ACC112 (cell line): ENCODE data around the gene FAM8A1.
A peak's percentile ranks its signal among the peaks of the same experiment; 100 is the strongest.

Source experiments
- H2AFZ ChIP-seq: fragments of 200-600 bp; sonication (generic); one replicate; pipeline ENCODE4 v1.6.0; 2017; ENCODE audit warnings: antibody characterized with exemption, low read length; ENCODE audit not compliant: unreplicated experiment
- H3K27ac ChIP-seq: fragments of 200-600 bp; sonication (generic); 2 replicates; pipeline ENCODE4 v1.5.1; 2014; ENCODE audit warnings: low read depth, mild to moderate bottlenecking, antibody characterized with exemption, low read length, moderate library complexity
- H3K27me3 ChIP-seq: fragments of 200-600 bp; sonication (generic); 2 replicates; pipeline ENCODE4 v1.6.1; 2014; ENCODE audit warnings: mild to moderate bottlenecking, antibody characterized with exemption, low read length, moderate library complexity, mixed read lengths; ENCODE audit not compliant: insufficient read depth
- H3K36me3 ChIP-seq: fragments of 200-600 bp; sonication (generic); 2 replicates; pipeline ENCODE4 v1.6.1; 2016; ENCODE audit warnings: mild to moderate bottlenecking, antibody characterized with exemption, low read length, moderate library complexity, mixed read lengths; ENCODE audit not compliant: insufficient read depth
- H3K4me1 ChIP-seq: fragments of 200-600 bp; sonication (generic); one replicate; pipeline ENCODE4 v1.6.1; 2016; ENCODE audit warnings: low read length, mixed read lengths; ENCODE audit not compliant: insufficient read depth, unreplicated experiment, control insufficient read depth
- H3K4me3 ChIP-seq: fragments of 200-600 bp; sonication (generic); 2 replicates; pipeline ENCODE4 v1.5.1; 2014; ENCODE audit warnings: mild to moderate bottlenecking, low read depth, low read length
- H3K79me2 ChIP-seq: fragments of 200-600 bp; sonication (generic); one replicate; pipeline ENCODE4 v1.6.0; 2016; ENCODE audit warnings: low read length; ENCODE audit not compliant: control insufficient read depth, unreplicated experiment, insufficient read depth

Gene FAM8A1

DNA sequence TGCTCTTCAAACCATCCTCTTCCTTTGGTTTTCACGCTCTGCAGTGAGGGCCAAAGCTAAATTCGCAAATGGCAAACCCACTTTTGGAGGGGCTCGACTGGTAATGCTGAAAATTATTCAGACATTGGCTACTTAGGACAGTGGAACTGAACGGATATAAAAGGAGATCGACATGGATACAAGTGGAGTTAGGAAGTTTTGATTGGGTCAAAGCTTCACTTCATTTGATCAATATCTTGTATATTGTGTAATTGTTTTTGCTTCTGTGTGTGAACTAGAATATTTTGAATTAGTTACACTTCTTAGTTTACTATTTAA is 1.2 kb downstream of the FAM8A1 start:
- peak overlapping the region; percentile 89 for H3K4me3 ChIP-seq
- peaks cover 5% of the 10 kb centered on the region for H3K79me2 ChIP-seq
- no peak overlapping the region for H3K27ac ChIP-seq
- H2AFZ ChIP-seq: peak overlapping the region; percentile 70
- H3K4me1 ChIP-seq: no peaks in the 10 kb centered on the region
- H3K36me3 ChIP-seq: no peaks in the 10 kb centered on the region
- no peaks in the 10 kb centered on the region for H3K27me3 ChIP-seq

DNA sequence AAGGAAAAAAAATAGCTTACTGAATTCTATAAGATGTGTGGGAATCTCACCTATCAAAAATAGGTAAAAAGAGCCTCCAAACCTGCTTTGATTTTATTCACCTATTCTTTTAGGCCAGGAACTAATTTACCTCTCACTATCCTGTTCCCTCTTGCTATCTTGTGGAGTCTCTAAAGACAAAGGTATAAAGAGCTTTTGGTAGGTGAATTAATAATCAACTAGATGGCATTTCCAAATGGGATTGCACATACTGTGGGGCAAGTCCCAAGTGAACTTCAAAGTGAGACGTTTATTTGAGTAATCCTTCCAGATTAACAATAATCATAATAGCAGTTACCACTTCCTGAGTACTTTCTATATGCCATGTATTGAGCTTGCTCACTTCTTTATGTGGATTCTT is 2.8 kb downstream of the FAM8A1 start:
- Histone ChIP-seq H3K4me1 (no peaks in the 10 kb centered on the region), H3K36me3 (no peaks in the 10 kb centered on the region), H3K27me3 (no peaks in the 10 kb centered on the region), H3K4me3 (no peak overlapping the region), H3K79me2 (peaks cover 5% of the 10 kb centered on the region), H3K27ac (no peak overlapping the region), H2AFZ (no peak overlapping the region)

DNA sequence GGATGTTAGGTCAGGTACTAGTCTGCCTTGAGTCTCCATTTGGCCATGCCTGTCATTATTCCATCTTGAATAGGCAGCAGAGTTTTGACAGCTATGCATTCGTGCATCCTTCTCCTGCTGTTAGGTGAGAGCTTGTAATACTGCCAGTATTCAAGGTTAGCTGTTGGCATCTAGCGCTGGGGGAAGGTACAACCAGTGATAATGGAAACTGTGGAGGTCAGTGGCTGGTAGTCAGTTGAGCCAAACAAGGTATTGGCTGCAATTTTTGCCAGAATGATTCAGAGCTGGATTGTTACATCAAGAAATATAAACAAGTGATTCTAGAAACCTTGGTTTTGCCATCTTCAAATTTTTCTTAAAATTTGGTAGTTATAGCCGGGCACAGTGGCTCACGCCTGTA is 6.5 kb downstream of the FAM8A1 start:
- H3K27me3 ChIP-seq: no peaks in the 10 kb centered on the region
- no peak overlapping the region for H3K4me3 ChIP-seq
- no peak overlapping the region for H3K27ac ChIP-seq
- no peaks in the 10 kb centered on the region for H3K79me2 ChIP-seq
- H2AFZ ChIP-seq: no peak overlapping the region
- H3K36me3 ChIP-seq: no peaks in the 10 kb centered on the region
- no peaks in the 10 kb centered on the region for H3K4me1 ChIP-seq

DNA sequence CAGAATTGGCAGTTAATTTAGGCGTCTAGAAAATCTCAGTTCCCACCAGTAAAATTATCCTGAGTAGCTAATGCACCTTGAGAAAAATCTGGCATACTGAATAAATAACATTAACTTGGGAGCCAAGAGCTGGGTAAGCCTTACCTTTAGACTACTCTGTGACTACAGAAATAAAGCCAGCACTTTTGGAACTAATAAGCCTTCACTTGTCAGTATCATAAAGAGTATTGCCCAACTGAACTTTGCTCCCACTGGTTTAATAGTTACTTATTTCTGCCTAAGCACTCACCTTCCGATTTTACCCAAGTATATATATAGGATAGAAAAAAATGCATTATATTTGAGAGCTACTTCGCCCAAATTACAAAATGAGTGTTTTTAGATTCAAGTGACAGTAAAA is 10.7 kb downstream of the FAM8A1 start:
- H3K79me2 ChIP-seq: no peaks in the 10 kb centered on the region
- H3K27ac ChIP-seq: no peak overlapping the region
- H2AFZ ChIP-seq: no peak overlapping the region
- no peaks in the 10 kb centered on the region for H3K4me1 ChIP-seq
- H3K4me3 ChIP-seq: no peak overlapping the region
- H3K27me3 ChIP-seq: no peaks in the 10 kb centered on the region
- H3K36me3 ChIP-seq: peaks cover 8% of the 10 kb centered on the region

DNA sequence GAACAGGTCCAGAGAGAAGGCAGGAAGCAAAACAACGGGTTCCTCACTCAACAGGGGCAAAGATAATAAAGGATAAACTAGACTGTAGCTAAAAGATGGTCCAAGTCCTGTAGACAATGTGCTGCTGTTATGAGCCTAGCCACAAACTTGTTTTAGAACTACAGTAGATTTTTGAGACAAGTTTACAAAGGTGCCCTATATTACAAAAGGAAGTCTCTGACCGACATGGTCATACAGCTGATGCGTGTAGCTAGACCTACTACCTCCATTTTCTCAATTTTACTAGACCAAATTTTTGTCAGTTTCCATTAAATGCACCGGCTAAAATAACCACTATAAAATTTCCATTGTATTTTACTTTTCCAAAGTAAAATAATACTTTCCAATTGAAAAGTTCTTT is 11.9 kb downstream of the FAM8A1 start:
- H3K27me3 ChIP-seq: no peaks in the 10 kb centered on the region
- H3K4me1 ChIP-seq: no peaks in the 10 kb centered on the region
- peaks cover 17% of the 10 kb centered on the region for H3K36me3 ChIP-seq
- H2AFZ ChIP-seq: no peak overlapping the region
- H3K4me3 ChIP-seq: no peak overlapping the region
- H3K27ac ChIP-seq: no peak overlapping the region
- H3K79me2 ChIP-seq: no peaks in the 10 kb centered on the region

DNA sequence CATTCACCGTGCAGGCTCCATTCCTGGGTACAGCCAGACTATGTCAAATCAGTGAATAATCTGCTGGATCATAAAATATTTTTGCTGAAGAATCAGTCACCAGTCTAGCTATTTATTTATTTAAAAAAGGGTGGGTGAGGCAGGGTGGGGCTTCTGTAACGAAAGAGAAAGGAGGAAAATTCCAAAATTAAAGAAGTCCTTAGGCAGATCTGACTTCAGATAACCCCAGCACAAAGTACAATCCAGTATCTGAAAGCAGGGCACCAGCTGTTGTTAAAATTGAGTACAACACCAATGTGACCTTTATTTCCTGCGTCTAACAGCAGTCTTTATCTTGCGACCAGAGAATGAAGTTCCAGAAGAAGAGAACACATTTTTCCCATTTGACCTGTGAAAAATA is 15.7 kb downstream of the FAM8A1 start:
- Histone ChIP-seq H3K4me1 (no peaks in the 10 kb centered on the region), H3K36me3 (peaks cover 23% of the 10 kb centered on the region), H3K27ac (no peak overlapping the region), H2AFZ (no peak overlapping the region), H3K4me3 (no peak overlapping the region), H3K27me3 (no peaks in the 10 kb centered on the region), H3K79me2 (peaks cover 8% of the 10 kb centered on the region)

DNA sequence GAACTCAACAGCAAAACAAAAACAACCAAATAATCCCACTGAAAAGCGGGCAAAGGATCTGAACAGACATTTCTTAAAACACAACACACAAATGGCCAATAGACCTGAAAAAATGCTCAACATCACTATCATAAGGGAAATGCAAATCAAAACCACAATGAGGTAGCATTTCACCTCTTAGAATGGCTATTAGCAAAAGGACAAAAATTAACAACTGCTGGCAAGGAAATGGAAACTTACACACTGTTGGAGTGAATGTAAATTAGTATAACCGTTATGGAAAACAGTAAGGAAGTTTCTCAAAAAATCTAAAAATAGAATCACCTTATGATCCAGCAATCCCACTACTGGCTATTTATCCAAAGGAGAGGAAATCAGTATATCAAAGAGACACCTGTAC is 20.9 kb downstream of the FAM8A1 start:
- Histone ChIP-seq H3K4me3 (no peak overlapping the region), H3K27ac (no peak overlapping the region), H2AFZ (no peak overlapping the region), H3K27me3 (no peaks in the 10 kb centered on the region), H3K79me2 (peaks cover 25% of the 10 kb centered on the region), H3K36me3 (peaks cover 28% of the 10 kb centered on the region), H3K4me1 (no peaks in the 10 kb centered on the region)

DNA sequence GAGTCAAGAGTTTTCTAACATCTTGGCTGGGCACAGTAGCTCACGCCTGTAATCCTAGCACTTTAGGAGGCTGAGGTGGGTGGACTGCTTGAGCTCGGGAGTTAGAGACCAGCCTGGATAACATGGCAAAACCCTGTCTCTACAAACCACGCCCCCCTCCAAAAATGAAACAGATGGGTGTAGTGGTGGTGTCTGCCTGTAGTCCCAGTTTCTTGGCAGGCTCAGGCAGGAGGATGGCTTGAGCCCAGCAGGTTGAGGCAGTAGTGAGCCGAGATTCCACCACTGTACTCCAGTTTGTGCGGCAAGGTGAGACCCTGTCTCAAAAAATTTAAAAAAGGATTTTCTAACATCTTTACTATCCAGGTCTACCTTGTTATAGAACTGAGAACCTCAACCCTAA is 22.0 kb downstream of the FAM8A1 start:
- H3K79me2 ChIP-seq: peaks cover 25% of the 10 kb centered on the region

DNA sequence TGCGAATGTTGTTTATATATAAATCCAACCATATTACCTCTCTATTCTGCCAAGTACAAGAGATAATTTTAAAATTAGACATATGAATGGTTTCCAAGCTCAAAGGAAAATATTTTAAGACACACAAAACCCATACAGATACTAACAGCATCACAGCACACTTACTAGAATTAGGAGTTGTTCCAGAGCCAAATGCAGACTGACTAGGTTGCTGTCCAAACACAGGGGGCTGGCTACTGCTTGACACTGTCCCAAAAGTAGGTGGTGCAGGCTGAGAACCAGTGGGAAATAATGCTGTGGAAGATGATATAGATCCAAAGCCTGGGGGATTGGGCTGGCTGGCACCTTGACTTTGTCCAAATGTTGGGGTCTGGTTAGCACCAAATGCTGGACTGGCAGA is 24.3 kb downstream of the FAM8A1 start:
- H3K27ac ChIP-seq: no peak overlapping the region
- no peaks in the 10 kb centered on the region for H3K27me3 ChIP-seq
- peaks cover 37% of the 10 kb centered on the region for H3K36me3 ChIP-seq
- no peaks in the 10 kb centered on the region for H3K4me1 ChIP-seq
- peaks cover 32% of the 10 kb centered on the region for H3K79me2 ChIP-seq
- no peak overlapping the region for H3K4me3 ChIP-seq
- H2AFZ ChIP-seq: no peak overlapping the region

More for the DNA sequence above, 22.0 kb downstream of the FAM8A1 start:
- H3K4me1 ChIP-seq: no peaks in the 10 kb centered on the region
- H2AFZ ChIP-seq: no peak overlapping the region
- H3K27ac ChIP-seq: no peak overlapping the region
- peaks cover 23% of the 10 kb centered on the region for H3K36me3 ChIP-seq
- H3K27me3 ChIP-seq: no peaks in the 10 kb centered on the region
- H3K4me3 ChIP-seq: no peak overlapping the region

DNA sequence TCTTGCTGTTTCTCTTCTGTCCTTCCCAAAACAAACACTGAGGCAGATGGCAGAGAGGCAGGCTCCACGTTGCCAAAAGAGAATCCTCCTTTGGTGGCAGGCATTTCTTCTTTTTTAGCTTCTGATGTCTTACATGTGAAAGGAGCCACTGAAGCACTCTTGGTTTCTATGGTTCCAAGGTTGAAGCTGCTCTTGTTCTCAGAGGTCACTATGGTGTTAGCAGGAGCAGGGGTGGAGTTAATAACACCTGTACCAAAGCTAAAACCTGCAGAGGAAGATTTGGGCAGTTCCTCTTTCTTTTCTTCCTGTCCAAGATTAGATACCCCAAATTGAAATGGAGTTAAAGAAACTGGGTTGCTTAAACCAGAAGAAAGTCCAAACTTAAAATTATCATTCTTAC is 28.8 kb downstream of the FAM8A1 start:
- H3K4me3 ChIP-seq: no peak overlapping the region
- peaks cover 6% of the 10 kb centered on the region for H3K4me1 ChIP-seq
- peaks cover 35% of the 10 kb centered on the region for H3K36me3 ChIP-seq
- H2AFZ ChIP-seq: no peak overlapping the region
- peaks cover 29% of the 10 kb centered on the region for H3K79me2 ChIP-seq
- H3K27me3 ChIP-seq: no peaks in the 10 kb centered on the region
- no peak overlapping the region for H3K27ac ChIP-seq

DNA sequence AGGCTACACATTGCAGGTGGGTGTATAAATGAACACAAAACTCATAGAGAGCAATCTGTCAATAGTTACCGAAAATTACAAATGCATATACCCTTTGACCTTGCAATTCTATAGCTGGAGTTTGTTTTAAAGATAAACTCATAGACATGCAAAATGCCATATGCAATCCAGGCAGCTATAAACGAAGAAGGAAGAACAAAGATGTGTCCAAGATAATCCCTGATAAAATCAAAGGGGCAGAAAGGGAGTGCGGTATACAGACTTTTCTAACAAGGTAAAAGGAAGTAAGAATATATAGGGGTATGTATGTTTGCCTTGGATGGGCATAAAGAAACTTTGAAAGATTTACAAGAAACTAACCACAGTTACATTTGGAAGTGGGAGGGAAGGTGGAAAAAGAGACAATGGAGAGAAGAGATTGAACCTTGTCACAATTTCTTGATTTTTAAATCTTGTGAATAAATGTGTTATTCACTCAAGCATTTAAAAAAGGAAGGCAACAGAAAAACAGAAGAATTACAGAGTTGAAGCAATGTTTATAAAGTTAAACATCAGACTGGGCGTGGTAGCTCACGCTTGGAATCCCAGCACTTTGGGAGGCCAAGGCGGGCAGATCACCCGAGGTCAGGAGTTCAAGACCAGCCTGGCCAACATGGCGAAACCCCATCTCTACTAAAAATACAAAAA is 29.9 kb downstream of the FAM8A1 start:
- peaks cover 6% of the 10 kb centered on the region for H3K4me1 ChIP-seq
- H3K36me3 ChIP-seq: peaks cover 35% of the 10 kb centered on the region
- no peak overlapping the region for H3K4me3 ChIP-seq
- peaks cover 28% of the 10 kb centered on the region for H3K79me2 ChIP-seq
- H3K27me3 ChIP-seq: no peaks in the 10 kb centered on the region
- H3K27ac ChIP-seq: no peak overlapping the region
- H2AFZ ChIP-seq: no peak overlapping the region
